GM18873 (cell line): ENCODE measurements around the gene SLC9A5.

Source experiments
- ATAC-seq: cut with Tn5 transposase; IDR thresholded peaks from one replicate; pipeline ENCODE4 v1.9.1; 2021; ENCODE audit warnings: mild to moderate bottlenecking, moderate library complexity, moderate number of reproducible peaks; ENCODE audit not compliant: unreplicated experiment, low FRiP score

The SLC9A5 gene

DNA sequence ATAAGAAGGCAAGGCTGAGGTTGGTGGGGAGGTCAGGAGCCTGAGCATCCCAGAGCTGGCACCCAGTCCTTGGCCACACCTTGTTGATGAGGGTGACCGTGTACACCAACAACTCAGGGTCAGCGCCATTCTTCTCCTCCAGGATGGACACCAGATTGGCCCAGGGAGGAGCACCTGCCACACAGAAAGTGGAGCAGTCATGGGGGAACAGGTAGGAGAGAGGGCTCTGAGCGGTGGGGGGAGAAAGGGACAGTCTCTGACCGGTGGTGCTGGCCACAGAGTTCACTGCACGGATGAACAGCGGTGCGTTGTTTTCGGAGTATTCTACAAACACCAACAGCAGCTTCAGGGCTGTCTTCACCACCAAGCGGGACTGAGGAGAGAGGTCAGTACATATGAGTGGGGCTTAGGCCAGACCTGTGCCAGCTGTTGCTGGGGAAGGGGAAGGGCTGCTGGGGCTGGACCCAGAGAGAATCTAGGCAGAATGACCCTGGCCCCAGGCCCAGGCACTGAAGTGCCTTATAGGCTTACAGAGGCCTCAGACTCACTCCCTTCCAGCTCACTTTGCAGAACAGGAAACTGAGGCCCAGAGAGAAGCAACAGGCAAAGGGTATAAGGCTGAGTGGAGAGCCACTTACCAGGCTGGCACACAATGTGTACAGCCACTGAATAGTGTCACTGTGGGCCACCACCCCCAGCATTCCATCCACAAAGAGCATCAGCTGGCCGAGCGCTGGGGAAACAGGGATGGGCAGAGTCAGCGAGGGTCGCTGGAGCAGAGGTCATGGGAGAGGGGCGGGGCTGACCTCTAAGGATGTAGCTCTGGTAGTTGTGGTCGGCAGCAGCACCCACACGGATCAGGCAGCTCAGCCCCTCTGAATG lies 11.1 kb upstream of the SLC9A5 start:
- no peak for ATAC-seq

DNA sequence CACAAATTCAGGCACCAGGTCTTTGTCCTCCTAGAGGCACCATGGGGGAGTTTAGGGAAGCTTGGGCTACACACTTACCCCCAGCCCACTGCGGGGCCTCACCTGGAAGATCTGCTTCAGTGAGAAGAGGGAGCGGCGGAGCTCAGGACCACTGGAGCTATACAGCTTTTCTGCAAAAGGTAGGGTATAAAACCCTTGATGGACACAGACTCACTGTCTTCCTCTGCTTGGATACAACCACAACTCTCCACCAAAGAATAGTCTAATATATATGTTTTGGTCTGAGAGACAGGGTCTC lies 10.6 kb upstream of the SLC9A5 start:
- ATAC-seq, result no peak

DNA sequence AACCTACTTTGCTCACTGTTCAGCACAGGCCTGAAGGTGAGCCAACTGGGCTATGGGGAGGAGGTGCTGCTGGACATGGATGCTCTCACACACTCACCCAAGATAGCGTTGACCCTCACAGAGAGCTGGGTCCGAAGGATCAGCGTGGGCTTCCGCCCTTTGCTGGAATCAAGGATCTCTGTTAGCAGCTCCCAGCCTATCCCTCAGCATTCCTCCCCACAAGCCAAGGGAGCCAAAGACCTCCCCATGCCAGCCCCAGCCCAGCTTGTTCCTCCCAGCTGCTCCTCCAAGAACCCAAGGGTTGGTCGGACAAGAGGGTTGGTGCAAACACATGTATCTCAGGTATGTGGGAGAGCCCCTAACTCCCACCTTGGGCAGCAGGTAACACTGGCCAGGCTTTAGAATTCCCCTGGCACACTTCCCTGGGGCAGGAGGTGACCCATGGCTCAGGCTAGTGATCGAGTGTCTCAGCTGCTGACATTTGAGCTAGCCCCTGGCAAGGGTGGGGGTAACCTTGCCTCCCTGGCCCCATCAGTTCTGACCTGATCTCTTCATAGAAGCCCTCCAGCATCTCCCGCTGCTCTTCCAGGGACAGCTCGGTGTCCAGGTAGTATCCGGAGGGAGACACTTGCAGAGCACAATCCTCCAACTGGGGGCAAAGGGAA lies 9.8 kb upstream of the SLC9A5 start:
- ATAC-seq, result no peak

DNA sequence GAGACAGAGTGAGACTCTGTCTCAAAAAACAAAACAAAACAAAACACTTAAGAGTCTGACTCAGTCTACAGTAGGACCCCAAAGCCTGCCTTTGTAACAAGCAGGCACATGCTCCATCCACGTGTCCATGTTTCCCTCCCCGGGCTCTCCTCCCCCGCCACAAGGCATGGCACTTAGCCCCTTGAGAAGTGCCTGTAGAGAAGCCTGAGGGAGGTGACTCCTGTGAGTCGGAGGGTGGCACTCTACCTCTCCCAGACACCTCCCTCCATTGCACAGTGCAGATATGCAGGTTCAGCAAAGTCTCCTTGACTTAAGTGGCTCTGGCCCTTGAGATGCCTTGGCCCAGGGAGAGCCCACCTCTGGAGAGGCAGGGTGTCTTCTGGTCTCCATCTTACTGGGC lies 8.3 kb upstream of the SLC9A5 start:
- no peak for ATAC-seq

DNA sequence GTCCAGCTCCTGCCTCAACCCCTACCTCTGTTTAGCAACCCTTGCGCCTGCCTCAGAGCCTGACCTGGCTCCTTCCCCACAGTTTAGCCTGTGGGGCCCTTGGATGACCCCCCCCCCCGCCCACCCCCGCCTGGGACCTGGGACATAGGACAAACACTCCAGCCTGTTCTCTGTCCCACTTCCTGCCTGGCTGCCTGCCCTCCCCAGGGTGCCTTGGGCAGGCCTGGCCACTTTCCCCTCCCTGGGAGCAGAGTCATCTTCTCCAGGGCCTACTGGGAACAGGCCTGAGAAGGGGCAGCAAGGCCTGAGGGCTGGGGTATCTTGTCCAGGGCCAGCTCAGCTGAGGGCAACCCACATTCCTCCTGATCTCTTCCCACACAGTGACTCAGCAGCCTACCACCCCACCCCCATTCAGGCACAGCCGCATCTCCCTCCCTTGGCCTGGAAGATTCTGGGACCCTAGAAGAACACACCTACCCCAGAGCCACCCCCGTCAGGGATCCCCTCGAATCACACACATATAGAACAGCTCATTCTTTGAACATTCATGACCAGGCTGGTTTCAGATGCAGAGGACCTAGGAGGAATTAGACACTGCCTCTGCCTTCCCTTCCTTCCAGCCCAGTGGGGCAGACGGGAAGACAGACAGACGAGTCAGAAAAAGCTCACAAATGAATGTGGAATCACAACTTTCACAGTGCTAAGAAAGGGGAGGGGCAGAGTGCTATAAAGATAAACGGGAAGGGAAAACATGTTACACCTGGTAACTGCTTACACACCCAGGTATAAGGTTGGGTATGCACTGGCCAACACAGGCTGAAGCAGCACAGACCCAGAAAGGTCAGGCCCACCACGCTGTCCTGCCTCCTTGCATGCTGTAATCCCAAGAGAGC lies 7.5 kb upstream of the SLC9A5 start:
- no peak for ATAC-seq

DNA sequence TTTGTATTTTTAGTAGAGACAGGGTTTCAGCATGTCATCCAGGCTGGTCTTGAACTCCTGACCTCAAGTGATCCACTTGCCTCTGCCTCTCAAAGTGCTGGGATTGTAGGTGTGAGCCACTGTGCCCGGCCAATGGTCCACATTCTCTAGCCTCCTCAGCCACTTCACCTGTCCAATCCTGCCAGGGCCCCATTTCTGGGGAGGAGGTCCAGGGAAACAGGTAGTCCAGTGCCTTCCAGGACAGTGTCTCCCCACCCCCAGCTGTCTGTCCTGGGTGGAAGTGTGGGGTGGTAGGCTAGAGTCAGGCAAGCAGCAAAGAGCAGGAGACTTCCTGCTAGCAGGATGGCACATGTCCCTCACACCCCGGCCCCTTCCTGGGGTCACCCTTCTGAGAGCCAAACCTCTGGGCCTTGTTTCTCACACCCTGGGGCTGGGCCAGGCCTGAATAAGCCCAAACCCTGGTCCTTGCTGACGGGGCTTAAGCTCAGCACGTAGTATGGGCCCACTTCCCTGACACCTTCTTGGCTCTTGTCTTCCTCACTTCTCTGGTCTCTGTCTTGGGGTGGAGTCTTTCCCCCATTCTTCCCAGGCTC lies 6.5 kb upstream of the SLC9A5 start:
- no peak for ATAC-seq

DNA sequence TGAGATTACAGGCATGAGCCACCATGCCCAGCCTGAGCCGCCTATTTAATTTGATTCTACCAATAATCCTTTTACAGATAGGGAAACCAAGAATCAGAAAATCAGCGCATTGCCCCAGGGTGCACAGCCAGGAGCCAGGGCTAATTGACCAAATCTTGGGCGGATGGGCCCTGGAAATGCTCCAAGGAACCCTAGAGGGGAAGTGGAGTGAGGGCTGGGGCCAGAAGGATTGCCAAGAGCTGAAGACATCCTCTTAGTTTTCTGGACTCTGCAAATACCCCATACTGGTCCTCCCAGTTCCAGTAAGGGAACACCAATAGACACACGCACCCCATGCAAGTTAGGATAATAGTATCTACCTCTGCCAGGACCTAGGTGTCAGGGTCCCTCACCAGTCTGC lies 5.3 kb upstream of the SLC9A5 start:
- no peak for ATAC-seq

DNA sequence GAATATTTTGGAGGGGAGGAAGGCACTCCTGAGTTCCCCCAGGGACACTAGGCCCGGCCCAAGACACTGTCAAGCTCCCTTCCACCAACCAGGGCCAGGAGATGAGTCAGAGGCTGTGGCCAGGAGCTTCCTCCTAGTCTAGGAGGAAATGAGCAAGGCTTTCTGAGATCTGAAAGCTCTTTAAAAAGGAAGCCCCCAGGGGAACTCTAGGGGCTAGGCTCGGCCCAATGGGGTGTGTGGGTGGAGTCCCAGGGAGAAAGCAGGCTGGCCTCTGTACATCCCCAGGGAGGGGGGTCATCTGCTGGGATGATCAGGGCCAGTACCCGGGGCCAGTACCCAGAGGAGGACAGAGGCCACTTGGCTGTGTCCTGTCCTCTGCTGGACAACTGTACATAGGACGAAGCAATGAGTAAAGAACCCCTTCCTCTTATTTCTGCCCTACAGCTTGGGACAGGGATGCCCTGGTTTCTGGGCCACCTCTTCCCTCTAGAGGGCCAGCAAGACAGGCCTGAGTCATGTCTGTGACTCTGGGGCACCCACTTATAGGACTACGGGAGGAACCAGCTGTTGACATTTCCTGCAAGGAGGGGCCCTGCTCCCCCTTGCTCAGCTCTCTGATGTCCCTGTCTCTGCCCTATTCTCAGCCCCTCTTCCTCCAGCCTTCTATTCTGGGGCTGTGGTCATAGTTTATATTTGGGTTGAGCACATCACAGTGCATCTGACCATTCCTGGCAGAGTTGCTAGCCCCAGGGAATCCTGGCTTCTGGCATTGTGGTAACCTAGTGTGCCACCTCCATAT lies 4.2 kb upstream of the SLC9A5 start:
- ATAC-seq, result peak; percentile 45

DNA sequence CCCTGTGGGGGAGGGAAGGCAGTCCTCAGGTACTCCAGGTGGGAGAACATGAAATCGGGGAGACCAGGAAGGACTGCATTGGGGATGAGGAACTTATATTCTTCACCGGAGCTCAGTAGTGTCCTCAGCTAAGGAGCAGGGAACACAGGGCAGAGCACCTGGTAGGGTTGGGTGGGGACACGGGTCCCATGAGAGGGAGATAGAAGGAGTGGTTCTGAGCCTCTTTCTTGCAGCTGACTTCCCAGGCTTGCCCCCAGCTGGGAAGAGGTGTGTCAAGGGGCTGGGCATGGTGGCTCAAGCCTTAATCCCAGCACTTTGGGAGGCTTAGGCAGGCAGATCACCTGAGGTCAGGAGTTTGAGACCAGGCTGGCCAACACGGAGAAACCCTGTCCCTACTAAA lies 3.6 kb upstream of the SLC9A5 start:
- ATAC-seq, result no peak

DNA sequence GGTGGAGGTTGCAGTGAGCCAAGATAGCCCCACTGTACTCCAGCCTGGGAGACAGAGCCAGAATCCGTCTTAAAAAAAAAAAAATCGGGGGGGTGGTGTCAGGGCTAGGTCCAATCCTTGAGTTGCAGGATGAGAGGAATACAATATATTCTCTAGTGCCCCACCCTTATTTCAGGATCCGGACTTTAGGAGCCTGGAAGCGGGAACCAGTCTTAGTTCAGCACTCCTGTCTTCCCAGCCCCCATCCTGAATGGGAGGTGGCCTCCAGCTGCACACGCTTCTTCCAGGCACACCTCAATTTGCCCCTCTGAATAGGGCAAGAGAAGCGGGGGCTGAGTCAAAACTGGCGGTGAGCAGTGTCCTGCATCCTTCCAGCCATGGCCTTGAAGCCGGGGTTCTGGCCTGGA lies 3.1 kb upstream of the SLC9A5 start:
- no peak for ATAC-seq

DNA sequence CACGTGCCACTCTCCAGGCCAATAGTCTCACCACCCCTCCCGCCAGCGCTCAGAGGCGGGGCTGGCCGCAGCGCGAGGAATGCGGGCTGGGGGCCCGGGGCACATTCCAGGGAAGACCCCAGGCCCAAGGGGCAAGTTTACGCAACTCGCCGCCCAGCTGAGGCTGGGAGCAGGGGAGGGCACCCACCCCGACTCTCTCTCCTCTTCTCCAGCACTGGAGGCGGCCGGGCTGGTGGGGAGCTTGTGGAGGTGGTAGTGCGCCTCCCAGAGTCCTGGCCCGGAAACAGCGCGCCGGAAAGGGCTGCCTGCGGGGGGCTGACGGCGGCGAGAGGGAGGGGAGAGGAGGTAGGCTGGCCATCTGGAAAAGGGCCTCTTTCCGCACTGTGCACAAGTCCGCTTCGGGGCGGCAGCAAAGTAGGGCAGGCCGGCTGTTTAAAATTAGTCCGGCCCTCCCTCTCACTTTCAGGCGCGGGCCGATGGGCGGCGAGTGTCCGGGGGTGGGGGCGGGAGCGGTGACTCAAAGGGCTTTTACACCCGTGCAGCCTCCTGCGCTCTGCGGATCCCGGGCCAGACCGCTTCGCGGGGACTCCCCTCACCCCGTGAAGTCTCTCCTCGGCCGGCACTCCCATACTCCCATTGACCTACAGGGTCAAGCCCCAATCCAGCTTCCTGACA lies 2.6 kb upstream of the SLC9A5 start:
- no peak for ATAC-seq

DNA sequence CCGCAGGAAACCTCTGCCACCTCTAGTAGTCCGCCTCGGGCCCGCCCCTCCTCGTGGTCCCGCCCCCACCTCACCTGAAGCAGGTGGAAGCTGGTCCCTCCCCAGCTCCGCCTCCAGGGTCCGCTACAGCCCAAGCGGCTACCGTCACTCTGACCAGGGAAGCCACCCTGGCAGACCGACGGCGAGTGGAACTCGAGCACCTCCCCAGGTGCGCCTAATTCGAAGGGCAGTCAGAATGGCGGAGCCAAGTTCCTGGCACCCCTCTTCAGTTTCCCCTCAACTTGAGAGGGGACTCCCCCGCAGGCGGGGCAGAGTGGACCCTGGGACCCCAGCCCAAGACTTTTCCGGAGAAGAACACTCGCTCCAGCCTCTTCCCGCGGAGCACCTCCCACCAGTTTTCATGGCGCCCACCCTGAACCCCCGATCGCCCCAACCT lies 2.0 kb upstream of the SLC9A5 start:
- ATAC-seq, result no peak

DNA sequence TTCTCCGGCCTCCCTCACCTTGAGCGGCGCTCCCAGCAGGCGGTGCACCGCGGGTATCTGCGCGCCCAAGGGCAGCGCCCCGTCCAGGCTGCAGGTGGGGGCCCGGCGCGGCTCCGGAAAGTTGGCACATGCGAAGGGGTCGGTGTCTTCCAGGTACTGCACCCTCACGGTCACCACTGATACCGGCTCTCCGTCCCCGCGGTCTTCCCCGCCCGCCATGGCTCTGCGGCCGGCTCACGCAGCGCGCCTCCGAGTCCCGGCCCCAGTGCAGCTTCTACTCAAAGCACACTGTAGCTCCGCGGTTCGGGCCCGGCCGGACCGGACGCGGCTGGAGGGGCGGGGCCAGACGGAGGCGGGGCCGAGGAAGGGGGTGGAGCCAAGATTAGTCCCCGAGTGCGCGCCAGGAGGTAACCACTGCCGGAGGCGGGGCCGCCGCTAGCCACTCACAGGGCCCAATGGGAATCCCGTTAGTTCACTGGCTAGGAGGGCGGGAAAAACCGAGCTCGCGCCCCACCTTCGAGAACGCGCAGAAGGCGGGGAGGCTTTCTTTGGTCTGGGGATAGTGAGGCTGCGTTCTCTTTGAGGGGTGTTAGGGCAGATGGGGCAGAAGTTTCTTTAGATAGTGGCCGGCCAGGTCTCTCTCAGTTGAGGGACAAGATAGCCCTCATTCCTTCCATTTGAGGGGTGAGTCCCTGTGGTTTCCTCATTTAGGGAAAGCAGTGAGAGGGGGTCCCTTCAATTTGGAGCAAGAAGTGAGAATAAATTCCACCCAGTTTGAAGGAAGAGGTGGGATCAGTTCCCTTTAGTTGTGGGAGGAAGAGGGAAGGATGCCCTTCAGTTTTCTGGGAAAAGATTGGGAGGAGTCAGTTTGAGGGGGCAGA lies 1.3 kb upstream of the SLC9A5 start, which contains the start of gene FHOD1:
TSS of gene FHOD1 (minus strand) at position 290 of the 881 bp plus-strand sequence. CDS start at position 219, 71 bp downstream.
- ATAC-seq, result peak; percentile 33

DNA sequence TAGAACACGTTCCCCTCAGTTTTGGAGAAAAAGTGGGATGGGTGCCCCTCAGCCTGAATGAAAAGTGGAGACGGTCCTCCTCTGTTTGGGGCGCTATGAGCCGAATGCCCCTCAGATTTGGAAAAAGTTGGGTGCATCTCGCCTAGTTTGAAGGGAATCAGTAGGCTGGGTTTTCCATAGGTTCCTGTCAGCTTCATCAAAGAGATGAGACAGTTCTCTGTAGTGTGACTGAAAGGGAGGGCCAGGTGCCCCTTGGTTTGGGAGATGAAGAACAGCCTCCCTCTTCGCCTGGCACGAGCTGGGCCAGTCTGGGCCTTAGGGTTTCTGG lies 742 bp upstream of the SLC9A5 start:
- ATAC-seq, result no peak

DNA sequence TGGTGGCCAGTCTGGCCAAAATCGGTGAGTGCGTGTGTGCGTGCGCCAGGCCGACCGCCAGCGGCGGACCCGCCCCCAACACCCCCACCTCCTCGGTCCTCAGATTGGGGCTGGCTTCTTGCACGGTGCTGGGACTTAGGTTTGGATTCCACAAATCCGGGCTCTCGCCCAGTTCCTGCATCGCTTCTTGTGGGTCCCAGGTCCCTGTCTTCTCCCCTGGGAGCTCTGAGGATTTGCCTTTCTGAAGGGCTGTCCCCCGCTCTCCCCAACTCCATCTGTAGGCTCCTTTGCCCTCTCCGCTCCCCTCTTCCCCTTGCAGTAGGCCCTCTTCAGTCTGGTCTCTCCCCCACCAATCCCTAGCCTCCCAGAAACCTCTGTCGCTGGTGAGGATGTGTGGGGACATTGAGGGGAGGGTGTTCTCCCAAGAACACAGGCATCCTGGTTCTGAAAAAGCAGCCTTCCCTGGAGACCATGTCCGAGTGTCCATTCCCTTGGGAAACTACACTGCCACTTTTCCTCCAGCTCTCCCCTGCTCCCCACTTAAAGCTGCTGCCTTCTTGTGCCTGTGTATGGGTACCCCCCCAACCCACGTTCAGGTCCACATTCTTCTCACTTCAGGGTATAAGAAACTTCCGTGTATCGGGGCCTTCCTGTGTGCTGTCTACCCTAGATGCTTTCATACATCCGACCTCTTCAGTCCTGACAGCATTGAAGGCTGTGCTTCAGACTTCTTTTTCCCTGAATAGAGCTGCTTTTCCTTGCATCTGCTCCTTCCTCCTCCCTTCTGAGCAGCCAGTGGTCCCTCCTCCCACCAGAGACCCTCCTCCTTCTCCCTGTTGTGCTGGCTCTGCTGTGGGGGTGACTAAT lies 632 bp downstream of the SLC9A5 start:
- no peak for ATAC-seq

DNA sequence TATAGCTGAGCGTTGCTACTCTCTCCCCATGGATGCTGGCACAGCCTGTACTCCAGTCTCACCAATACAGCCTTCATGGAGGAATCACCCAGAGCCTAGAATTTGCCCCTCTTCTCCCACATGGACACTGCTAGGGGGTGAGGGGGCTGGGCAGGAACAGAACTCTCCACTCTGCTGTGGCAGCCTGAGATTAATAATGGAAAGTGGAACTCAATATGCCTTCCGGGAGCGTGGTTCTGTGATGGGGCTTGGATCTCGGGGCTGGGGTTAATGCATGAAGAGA lies 1.2 kb downstream of the SLC9A5 start:
- no peak for ATAC-seq

DNA sequence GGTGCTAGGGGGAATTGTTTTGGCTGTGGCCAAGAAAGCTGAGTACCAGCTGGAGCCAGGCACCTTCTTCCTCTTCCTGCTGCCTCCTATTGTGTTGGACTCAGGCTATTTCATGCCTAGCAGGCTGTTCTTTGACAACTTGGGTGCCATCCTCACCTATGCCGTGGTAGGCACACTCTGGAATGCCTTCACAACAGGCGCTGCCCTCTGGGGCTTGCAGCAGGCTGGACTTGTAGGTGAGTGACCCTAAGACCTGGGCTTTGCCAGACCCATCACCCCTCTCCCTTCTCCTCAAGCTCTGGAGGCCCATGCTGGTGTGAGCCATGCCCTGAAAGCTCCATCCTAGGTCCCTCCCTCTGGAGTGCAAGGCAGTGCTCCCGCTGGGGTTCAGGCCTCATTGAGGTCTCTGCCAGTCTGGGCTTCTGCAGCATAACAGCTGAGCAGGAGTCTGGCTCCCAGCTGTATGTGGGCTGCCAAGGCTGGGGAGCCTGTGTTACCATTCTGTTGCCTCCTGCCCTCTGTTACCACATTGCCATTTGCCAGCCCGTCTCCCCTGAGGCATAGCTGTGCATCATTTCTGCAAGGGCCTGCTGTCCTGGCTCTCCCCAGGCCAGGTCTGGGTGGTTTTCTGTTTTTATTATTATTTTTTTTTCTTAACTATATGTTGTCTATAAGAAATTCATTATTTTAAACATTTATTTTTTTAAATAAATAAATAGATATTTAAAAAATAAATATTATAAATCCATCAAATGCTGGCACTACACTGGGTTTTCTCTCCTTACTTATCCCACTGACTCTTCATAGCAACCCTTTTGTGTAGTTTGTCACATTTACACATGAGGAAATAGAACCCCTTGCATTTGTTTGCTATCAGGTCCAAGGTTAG lies 4.1 kb downstream of the SLC9A5 start:
- ATAC-seq, result no peak
